HEK293 (cell line): ENCODE data around the gene PIK3R1.

ENCODE experiments used
- CTCF ChIA-PET: fragments of 350-600 bp; formaldehyde crosslinking; extraction: SDS; loops from one replicate; lab custom pipeline; 2021; ENCODE audit warnings: antibody characterized with exemption; lab: Yijun Ruan, JAX
- POLR2A ChIA-PET: fragments of 300-600 bp; formaldehyde crosslinking; extraction: SDS; loops from one replicate; lab custom pipeline; 2020; ENCODE audit warnings: antibody characterized with exemption, inconsistent platforms; lab: Yijun Ruan, JAX
- H3K27ac ChIP-seq: fragments of 200-500 bp; sonication (Bioruptor generic); 2 replicates; pipeline ENCODE4 v1.5.1; 2014; ENCODE audit warnings: low read depth, low read length, control low read depth, inconsistent platforms; ENCODE audit errors: extremely low read depth
- H3K36me3 ChIP-seq, 2 experiments: fragments of 200-500 bp in 1 of 2; sonication (Bioruptor generic) in 1 of 2; 1 replicate in 1 of 2; 2 replicates in 1 of 2; pipeline ENCODE4 v1.5.1; 2014 to 2017; ENCODE audit warnings: inconsistent platforms in 2 of 2, low read length in 2 of 2; ENCODE audit not compliant: control insufficient read depth in 2 of 2, insufficient read depth in 1 of 2
- H3K4me1 ChIP-seq: fragments of 200-500 bp; sonication (Bioruptor generic); 2 replicates; pipeline ENCODE4 v1.5.1; 2014; ENCODE audit warnings: mild to moderate bottlenecking, low read length, inconsistent platforms; ENCODE audit not compliant: control insufficient read depth, insufficient read depth
- H3K4me3 ChIP-seq: 2 replicates; pipeline ENCODE4 v1.5.1; 2011; ENCODE audit warnings: low read depth, mild to moderate bottlenecking, control low read depth, low read length, moderate library complexity
- H3K9me3 ChIP-seq: fragments of 200-500 bp; sonication (Bioruptor generic); 2 replicates; pipeline ENCODE4 v1.5.1; 2014; ENCODE audit warnings: low read depth, low read length, inconsistent platforms; ENCODE audit not compliant: control insufficient read depth, insufficient read depth
- GLI2 ChIP-seq: fragments of 450-650 bp; formaldehyde crosslinking; IDR thresholded peaks from 2 replicates; pipeline ENCODE4; 2017; ENCODE audit warnings: missing biosample characterization, missing genetic modification characterization, low read depth, borderline replicate concordance
- IKZF3 ChIP-seq: fragments of 450-650 bp; IDR thresholded peaks from 2 replicates; pipeline ENCODE4 v1.5.0; 2018; ENCODE audit warnings: missing biosample characterization, mild to moderate bottlenecking, missing genetic modification characterization, moderate library complexity
- SCRT1 ChIP-seq: fragments of 450-650 bp; formaldehyde crosslinking; IDR thresholded peaks from 2 replicates; pipeline ENCODE4 v1.5.1; 2016; ENCODE audit warnings: missing biosample characterization, missing genetic modification characterization, borderline replicate concordance
- TCF7L2 ChIP-seq: IDR thresholded peaks from 2 replicates; pipeline ENCODE4 v1.6.1; 2011; ENCODE audit warnings: low read depth, mild to moderate bottlenecking, inconsistent platforms, low read length, moderate library complexity, borderline replicate concordance
- YY1 ChIP-seq: fragments of 450-650 bp; formaldehyde crosslinking; IDR thresholded peaks from 2 replicates; pipeline ENCODE4 v1.5.1; 2018; ENCODE audit warnings: missing biosample characterization, missing genetic modification characterization
- ZNF157 ChIP-seq: fragments of 450-650 bp; formaldehyde crosslinking; IDR thresholded peaks from 2 replicates; pipeline ENCODE4 v1.5.1; 2016; ENCODE audit warnings: missing biosample characterization, missing genetic modification characterization
- ZNF223 ChIP-seq: fragments of 450-650 bp; formaldehyde crosslinking; IDR thresholded peaks from 2 replicates; pipeline ENCODE4 v1.5.1; 2016; ENCODE audit warnings: missing biosample characterization, missing genetic modification characterization
- ZNF335 ChIP-seq: fragments of 450-650 bp; formaldehyde crosslinking; conservative IDR thresholded peaks from 2 replicates; pipeline ENCODE4 v1.5.1; 2016; ENCODE audit warnings: missing biosample characterization, missing genetic modification characterization
- ZNF350 ChIP-seq: fragments of 450-650 bp; formaldehyde crosslinking; IDR thresholded peaks from 2 replicates; pipeline ENCODE4 v1.5.0; 2017; ENCODE audit warnings: missing biosample characterization, mild to moderate bottlenecking, missing genetic modification characterization
- ZNF560 ChIP-seq: fragments of 450-650 bp; formaldehyde crosslinking; IDR thresholded peaks from 2 replicates; pipeline ENCODE4 v1.5.1; 2017; ENCODE audit warnings: missing biosample characterization, missing genetic modification characterization, borderline replicate concordance
- ZNF621 ChIP-seq: fragments of 450-650 bp; formaldehyde crosslinking; IDR thresholded peaks from 2 replicates; pipeline ENCODE4 v1.5.1; 2017; ENCODE audit warnings: missing biosample characterization, missing genetic modification characterization
- ZNF670 ChIP-seq: fragments of 450-650 bp; formaldehyde crosslinking; IDR thresholded peaks from 2 replicates; pipeline ENCODE4 v1.5.1; 2016; ENCODE audit warnings: missing biosample characterization, missing genetic modification characterization, low read depth
- ZNF837 ChIP-seq: fragments of 450-650 bp; formaldehyde crosslinking; IDR thresholded peaks from 2 replicates; pipeline ENCODE4 v1.5.1; 2016; ENCODE audit warnings: missing biosample characterization, missing genetic modification characterization
- TF ChIP-seq, protein P1 (sequence below): fragments of 450-650 bp; formaldehyde crosslinking; optimal IDR thresholded peaks from 2 replicates; pipeline ENCODE3; 2016; ENCODE audit warnings: missing biosample characterization, mild to moderate bottlenecking, missing genetic modification characterization
- TF ChIP-seq, protein P2 (sequence below): fragments of 450-650 bp; formaldehyde crosslinking; IDR thresholded peaks from 2 replicates; pipeline ENCODE4 v1.5.1; 2017; ENCODE audit warnings: missing biosample characterization, missing genetic modification characterization
- TF ChIP-seq, protein P3 (sequence below): fragments of 450-650 bp; IDR thresholded peaks from 2 replicates; pipeline ENCODE4 v1.5.1; 2018; ENCODE audit warnings: missing biosample characterization, mild to moderate bottlenecking, missing genetic modification characterization
- TF ChIP-seq, protein P4 (sequence below): fragments of 450-650 bp; formaldehyde crosslinking; IDR thresholded peaks from 2 replicates; pipeline ENCODE4 v1.5.1; 2016; ENCODE audit warnings: missing biosample characterization, missing genetic modification characterization

PIK3R1 gene

DNA sequence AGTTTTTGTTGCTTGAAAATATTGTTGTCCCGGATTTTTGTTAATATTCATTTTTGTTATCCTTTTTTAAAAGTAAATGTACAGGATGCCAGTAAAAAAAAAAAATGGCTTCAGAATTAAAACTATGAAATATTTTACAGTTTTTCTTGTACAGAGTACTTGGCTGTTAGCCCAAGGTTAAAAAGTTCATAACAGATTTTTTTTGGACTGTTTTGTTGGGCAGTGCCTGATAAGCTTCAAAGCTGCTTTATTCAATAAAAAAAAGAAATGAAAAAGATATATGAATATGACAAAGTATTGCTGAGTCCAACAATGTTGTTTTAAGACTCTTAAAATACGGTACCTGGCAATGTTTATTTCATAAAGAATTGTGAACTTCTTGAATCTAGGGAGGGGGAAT lies 82.9 kb downstream of the PIK3R1 start:
- H3K27ac ChIP-seq: no peak overlapping the region
- H3K4me3 ChIP-seq: no peak overlapping the region
- peaks cover 13 to 59% of the 10 kb centered on the region in 2 experiments; a peak in 2 of 3 replicates for H3K36me3 ChIP-seq
- CTCF ChIA-PET: interaction anchor here (6.2 kb wide), 1 partner anchor 11 kb away, joined by 34 read pairs; no protein-coding TSS in a partner anchor
- TF ChIP-seq ZNF157 (tag by site-specific recombination) (no peak), ZNF621 (tag by site-specific recombination) (no peak), TCF7L2 (no peak)
- TF ChIP-seq, protein P1, sequence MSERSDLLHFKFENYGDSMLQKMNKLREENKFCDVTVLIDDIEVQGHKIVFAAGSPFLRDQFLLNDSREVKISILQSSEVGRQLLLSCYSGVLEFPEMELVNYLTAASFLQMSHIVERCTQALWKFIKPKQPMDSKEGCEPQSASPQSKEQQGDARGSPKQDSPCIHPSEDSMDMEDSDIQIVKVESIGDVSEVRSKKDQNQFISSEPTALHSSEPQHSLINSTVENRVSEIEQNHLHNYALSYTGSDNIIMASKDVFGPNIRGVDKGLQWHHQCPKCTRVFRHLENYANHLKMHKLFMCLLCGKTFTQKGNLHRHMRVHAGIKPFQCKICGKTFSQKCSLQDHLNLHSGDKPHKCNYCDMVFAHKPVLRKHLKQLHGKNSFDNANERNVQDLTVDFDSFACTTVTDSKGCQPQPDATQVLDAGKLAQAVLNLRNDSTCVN (tag by site-specific recombination): no peak
- POLR2A ChIA-PET: no interaction called here
- H3K9me3 ChIP-seq: no peaks in the 10 kb centered on the region
- H3K4me1 ChIP-seq: no peaks in the 10 kb centered on the region

DNA sequence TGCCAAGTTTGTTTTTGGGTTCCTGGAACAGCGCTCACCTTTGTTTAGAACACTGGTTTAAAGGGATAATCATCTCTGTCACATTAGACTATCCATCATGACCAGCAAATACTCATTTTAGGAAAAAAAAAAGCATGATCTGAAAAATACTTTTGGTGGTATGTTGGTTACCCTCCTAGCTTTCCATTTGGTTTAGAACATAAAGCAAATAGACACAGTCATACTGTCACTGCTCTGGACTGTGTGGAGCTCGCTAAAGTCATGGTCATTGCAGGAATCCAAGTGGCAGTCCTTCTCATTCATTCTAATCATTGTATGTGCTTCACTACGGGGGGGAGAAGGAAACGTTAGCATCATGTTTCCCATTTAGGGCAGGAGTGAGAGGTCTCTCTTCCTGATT lies 83.5 kb downstream of the PIK3R1 start:
- H3K9me3 ChIP-seq: no peaks in the 10 kb centered on the region
- no peaks in the 10 kb centered on the region for H3K4me1 ChIP-seq
- POLR2A ChIA-PET: no interaction called here
- H3K36me3 ChIP-seq: peaks cover 9 to 55% of the 10 kb centered on the region in 2 experiments; a peak in 2 of 3 replicates
- TF ChIP-seq YY1 (tag by site-specific recombination): no peak
- TF ChIP-seq, protein P2, sequence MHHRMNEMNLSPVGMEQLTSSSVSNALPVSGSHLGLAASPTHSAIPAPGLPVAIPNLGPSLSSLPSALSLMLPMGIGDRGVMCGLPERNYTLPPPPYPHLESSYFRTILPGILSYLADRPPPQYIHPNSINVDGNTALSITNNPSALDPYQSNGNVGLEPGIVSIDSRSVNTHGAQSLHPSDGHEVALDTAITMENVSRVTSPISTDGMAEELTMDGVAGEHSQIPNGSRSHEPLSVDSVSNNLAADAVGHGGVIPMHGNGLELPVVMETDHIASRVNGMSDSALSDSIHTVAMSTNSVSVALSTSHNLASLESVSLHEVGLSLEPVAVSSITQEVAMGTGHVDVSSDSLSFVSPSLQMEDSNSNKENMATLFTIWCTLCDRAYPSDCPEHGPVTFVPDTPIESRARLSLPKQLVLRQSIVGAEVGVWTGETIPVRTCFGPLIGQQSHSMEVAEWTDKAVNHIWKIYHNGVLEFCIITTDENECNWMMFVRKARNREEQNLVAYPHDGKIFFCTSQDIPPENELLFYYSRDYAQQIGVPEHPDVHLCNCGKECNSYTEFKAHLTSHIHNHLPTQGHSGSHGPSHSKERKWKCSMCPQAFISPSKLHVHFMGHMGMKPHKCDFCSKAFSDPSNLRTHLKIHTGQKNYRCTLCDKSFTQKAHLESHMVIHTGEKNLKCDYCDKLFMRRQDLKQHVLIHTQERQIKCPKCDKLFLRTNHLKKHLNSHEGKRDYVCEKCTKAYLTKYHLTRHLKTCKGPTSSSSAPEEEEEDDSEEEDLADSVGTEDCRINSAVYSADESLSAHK (tag by site-specific recombination): no peak
- TF ChIP-seq, protein P3, sequence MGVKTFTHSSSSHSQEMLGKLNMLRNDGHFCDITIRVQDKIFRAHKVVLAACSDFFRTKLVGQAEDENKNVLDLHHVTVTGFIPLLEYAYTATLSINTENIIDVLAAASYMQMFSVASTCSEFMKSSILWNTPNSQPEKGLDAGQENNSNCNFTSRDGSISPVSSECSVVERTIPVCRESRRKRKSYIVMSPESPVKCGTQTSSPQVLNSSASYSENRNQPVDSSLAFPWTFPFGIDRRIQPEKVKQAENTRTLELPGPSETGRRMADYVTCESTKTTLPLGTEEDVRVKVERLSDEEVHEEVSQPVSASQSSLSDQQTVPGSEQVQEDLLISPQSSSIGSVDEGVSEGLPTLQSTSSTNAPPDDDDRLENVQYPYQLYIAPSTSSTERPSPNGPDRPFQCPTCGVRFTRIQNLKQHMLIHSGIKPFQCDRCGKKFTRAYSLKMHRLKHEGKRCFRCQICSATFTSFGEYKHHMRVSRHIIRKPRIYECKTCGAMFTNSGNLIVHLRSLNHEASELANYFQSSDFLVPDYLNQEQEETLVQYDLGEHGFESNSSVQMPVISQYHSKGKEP (tag by site-specific recombination): no peak
- CTCF ChIA-PET: interaction anchor here (0.6 to 6.2 kb wide), 2 partner anchors 12 to 709 kb away, joined by 3 to 34 read pairs; no protein-coding TSS in a partner anchor
- H3K4me3 ChIP-seq: no peak overlapping the region
- H3K27ac ChIP-seq: no peak overlapping the region

DNA sequence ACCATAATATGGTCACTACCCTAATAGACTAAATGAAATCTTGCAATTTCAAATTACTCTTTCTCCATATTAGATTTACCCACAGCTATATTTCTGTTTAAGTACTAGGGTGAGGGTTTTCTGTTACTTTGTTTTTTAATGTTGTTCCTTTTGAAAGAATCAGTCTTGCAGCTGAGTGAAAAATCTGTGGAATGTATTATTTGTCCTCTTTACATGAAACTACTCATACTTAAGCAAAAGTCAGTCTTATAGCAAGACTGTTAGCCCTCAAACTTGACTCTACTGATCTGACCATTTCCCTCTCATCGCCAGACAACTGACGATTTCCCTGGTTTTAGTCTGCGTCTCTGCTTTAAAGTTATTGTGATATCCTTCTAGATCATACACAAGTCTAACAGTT lies 84.0 kb downstream of the PIK3R1 start:
- no peaks in the 10 kb centered on the region for H3K9me3 ChIP-seq
- POLR2A ChIA-PET: no interaction called here
- no peaks in the 10 kb centered on the region for H3K4me1 ChIP-seq
- no peak for TF ChIP-seq ZNF223 (tag by site-specific recombination)
- no peak for TF ChIP-seq IKZF3 (tag by site-specific recombination)
- TF ChIP-seq, protein P4, sequence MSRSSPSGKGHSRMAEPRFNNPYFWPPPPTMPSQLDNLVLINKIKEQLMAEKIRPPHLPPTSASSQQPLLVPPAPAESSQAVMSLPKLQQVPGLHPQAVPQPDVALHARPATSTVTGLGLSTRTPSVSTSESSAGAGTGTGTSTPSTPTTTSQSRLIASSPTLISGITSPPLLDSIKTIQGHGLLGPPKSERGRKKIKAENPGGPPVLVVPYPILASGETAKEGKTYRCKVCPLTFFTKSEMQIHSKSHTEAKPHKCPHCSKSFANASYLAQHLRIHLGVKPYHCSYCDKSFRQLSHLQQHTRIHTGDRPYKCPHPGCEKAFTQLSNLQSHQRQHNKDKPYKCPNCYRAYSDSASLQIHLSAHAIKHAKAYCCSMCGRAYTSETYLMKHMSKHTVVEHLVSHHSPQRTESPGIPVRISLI (tag by site-specific recombination): no peak
- TF ChIP-seq ZNF335 (tag by site-specific recombination): no peak
- TF ChIP-seq ZNF837: no peak
- TF ChIP-seq ZNF350 (tag by site-specific recombination): no peak
- TF ChIP-seq ZNF670 (tag by site-specific recombination): no peak
- no peak for TF ChIP-seq GLI2
- no peak for TF ChIP-seq ZNF560 (tag by site-specific recombination)
- no peak for TF ChIP-seq SCRT1
- TF ChIP-seq, all 188 proteins: peak for 0
- CTCF ChIA-PET: interaction anchor here (0.6 to 6.2 kb wide), 2 partner anchors 13 to 709 kb away, joined by 3 to 34 read pairs; no protein-coding TSS in a partner anchor
- H3K27ac ChIP-seq: no peak overlapping the region
- no peak overlapping the region for H3K4me3 ChIP-seq
- H3K36me3 ChIP-seq: peaks cover 6 to 51% of the 10 kb centered on the region in 2 experiments; a peak in 2 of 3 replicates
